Measurements from ENCODE around the gene MSL3B.

MSL3B gene

GRCh38 chr2:233852056-233852455 lies 16.1 kb downstream of the MSL3B start:
- DNase-seq = no peak

- no peak for DNase-seq
These were observed 17.0 kb downstream of the MSL3B start for GRCh38 chr2:233851169-233851568.

- DNase-seq = no peak
These were observed 17.4 kb downstream of the MSL3B start for GRCh38 chr2:233850745-233851144.

- no peak for DNase-seq
These were observed 18.4 kb downstream of the MSL3B start for GRCh38 chr2:233849607-233850271.

GRCh38 chr2:233848276-233848675 lies 19.9 kb downstream of the MSL3B start:
- no peak for DNase-seq

- DNase-seq = no peak
These were observed 20.8 kb downstream of the MSL3B start for GRCh38 chr2:233847248-233847898.

- DNase-seq = no peak
These were observed 21.6 kb downstream of the MSL3B start for GRCh38 chr2:233846387-233847247.

GRCh38 chr2:233845301-233846060 lies 22.7 kb downstream of the MSL3B start:
- no peak for DNase-seq

GRCh38 chr2:233844836-233845235 lies 23.4 kb downstream of the MSL3B start:
- no peak for DNase-seq

- DNase-seq = no peak
These were observed 23.9 kb downstream of the MSL3B start for GRCh38 chr2:233844064-233844807.

GRCh38 chr2:233841183-233841582 lies 27.0 kb downstream of the MSL3B start:
- no peak for DNase-seq

GRCh38 chr2:233840520-233840919 lies 27.7 kb downstream of the MSL3B start:
- no peak for DNase-seq

- DNase-seq = no peak
These were observed 28.8 kb downstream of the MSL3B start for GRCh38 chr2:233839447-233839820.

GRCh38 chr2:233838726-233839446 lies 29.3 kb downstream of the MSL3B start:
- no peak for DNase-seq

- no peak for DNase-seq
These were observed 29.9 kb downstream of the MSL3B start for GRCh38 chr2:233838251-233838650.

- no peak for DNase-seq
These were observed 30.4 kb downstream of the MSL3B start for GRCh38 chr2:233837694-233838229.

GRCh38 chr2:233836359-233836758 lies 31.8 kb downstream of the MSL3B start:
- no peak for DNase-seq

GRCh38 chr2:233835230-233836186 lies 32.7 kb downstream of the MSL3B start:
- no peak for DNase-seq

- DNase-seq = no peak
These were observed 34.8 kb downstream of the MSL3B start for GRCh38 chr2:233833345-233833744.

- peak; percentile 69 for DNase-seq
These were observed 35.3 kb downstream of the MSL3B start for GRCh38 chr2:233832869-233833311.

Measured in NCI-H226 (cell line).